Keratinocyte (primary cell): ENCODE results near the gene KIR2DL3.
"Not testable (repeated sequence)": the region's sequence is repeated elsewhere in the genome, so short reads cannot be mapped to it uniquely, and the experiment has no call there.

Experiments
- EZH2 ChIP-seq: IDR thresholded peaks from one replicate; pipeline ENCODE4 v1.6.1; 2012; ENCODE audit warnings: inconsistent platforms, mild to moderate bottlenecking, low read length, moderate library complexity
- TF ChIP-seq, protein P1 (sequence below), 3 experiments: IDR thresholded peaks in 1 of 3; conservative IDR thresholded peaks in 1 of 3; optimal IDR thresholded peaks in 1 of 3; 2 replicates in 2 of 3; 3 replicates in 1 of 3; pipeline versions ENCODE3 to v1.5.1; 2011; ENCODE audit warnings: low read length in 3 of 3, mild to moderate bottlenecking in 3 of 3, moderate library complexity in 2 of 3, control low read depth in 1 of 3, inconsistent platforms in 1 of 3; ENCODE audit not compliant: insufficient read depth in 2 of 3; ENCODE audit errors: extremely low read depth in 1 of 3

DNA sequence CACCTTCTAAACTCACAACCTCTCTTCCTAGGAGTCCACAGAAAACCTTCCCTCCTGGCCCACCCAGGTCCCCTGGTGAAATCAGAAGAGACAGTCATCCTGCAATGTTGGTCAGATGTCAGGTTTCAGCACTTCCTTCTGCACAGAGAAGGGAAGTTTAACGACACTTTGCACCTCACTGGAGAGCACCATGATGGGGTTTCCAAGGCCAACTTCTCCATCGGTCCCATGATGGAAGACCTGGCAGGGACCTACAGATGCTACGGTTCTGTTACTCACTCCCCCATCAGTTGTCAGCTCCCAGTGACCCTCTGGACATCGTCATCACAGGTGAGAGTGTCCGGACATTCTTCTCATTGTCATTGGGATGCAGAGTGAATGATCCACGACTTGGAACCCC, 20.3 kb downstream of the KIR2DL3 start:
- TF ChIP-seq, protein P1, sequence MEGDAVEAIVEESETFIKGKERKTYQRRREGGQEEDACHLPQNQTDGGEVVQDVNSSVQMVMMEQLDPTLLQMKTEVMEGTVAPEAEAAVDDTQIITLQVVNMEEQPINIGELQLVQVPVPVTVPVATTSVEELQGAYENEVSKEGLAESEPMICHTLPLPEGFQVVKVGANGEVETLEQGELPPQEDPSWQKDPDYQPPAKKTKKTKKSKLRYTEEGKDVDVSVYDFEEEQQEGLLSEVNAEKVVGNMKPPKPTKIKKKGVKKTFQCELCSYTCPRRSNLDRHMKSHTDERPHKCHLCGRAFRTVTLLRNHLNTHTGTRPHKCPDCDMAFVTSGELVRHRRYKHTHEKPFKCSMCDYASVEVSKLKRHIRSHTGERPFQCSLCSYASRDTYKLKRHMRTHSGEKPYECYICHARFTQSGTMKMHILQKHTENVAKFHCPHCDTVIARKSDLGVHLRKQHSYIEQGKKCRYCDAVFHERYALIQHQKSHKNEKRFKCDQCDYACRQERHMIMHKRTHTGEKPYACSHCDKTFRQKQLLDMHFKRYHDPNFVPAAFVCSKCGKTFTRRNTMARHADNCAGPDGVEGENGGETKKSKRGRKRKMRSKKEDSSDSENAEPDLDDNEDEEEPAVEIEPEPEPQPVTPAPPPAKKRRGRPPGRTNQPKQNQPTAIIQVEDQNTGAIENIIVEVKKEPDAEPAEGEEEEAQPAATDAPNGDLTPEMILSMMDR (optimal IDR thresholded peaks at IDR 0.05 in 1 of 3, IDR thresholded peaks at IDR 0.05 in 1 of 3, conservative IDR thresholded peaks at IDR 0.05 in 1 of 3; ENCODE audit: extremely low read depth in 1 of 3, insufficient read depth in 2 of 3, low read length in 3 of 3): not testable (repeated sequence)
- TF ChIP-seq EZH2: not testable (repeated sequence)
